Parathyroid adenoma (tissue), 2 donors: Measurements from ENCODE around the gene DHX57.
"Not testable (repeated sequence)": the region's sequence is repeated elsewhere in the genome, so short reads cannot be mapped to it uniquely, and the experiment has no call there.

Experiments used
- H2AFZ ChIP-seq: fragments of 300-600 bp; sonication (generic); one replicate; pipeline ENCODE4 v1.7.0; 2017; ENCODE audit warnings: antibody characterized with exemption, mild to moderate bottlenecking
- H3K27ac ChIP-seq: fragments of 300-600 bp; sonication (generic); one replicate; pipeline ENCODE4 v1.7.0; 2017
- H3K27me3 ChIP-seq: fragments of 300-600 bp; sonication (generic); one replicate; pipeline ENCODE4 v1.7.0; 2017; ENCODE audit warnings: low read length; ENCODE audit not compliant: control insufficient read depth, insufficient read depth
- H3K36me3 ChIP-seq: fragments of 300-600 bp; sonication (generic); one replicate; pipeline ENCODE4 v1.7.0; 2017; ENCODE audit warnings: low read length; ENCODE audit not compliant: control insufficient read depth, insufficient read depth
- H3K4me1 ChIP-seq: fragments of 300-600 bp; sonication (generic); one replicate; pipeline ENCODE4 v1.7.0; 2017; ENCODE audit warnings: control low read depth
- H3K4me2 ChIP-seq: fragments of 300-600 bp; sonication (generic); one replicate; pipeline ENCODE4 v1.7.0; 2017; ENCODE audit warnings: low read length
- H3K4me3 ChIP-seq: fragments of 300-600 bp; sonication (generic); one replicate; pipeline ENCODE4 v1.7.0; 2017; ENCODE audit warnings: low read depth, low read length
- H3K79me2 ChIP-seq: fragments of 300-600 bp; sonication (generic); one replicate; pipeline ENCODE4 v1.7.0; 2017; ENCODE audit warnings: control low read depth
- H3K9ac ChIP-seq: fragments of 300-600 bp; sonication (generic); one replicate; pipeline ENCODE4 v1.7.0; 2017; ENCODE audit warnings: mild to moderate bottlenecking
- H3K9me3 ChIP-seq: fragments of 300-600 bp; sonication (generic); one replicate; pipeline ENCODE4 v1.7.0; 2017; ENCODE audit warnings: low read length; ENCODE audit not compliant: control insufficient read depth
- TF ChIP-seq, protein P1 (sequence below): fragments of 300-600 bp; sonication (generic); IDR thresholded peaks from one replicate; pipeline ENCODE4 v1.7.0; 2017; ENCODE audit warnings: antibody characterized with exemption, mild to moderate bottlenecking
- donor health status: primary hyperparathyroidism.

Gene DHX57

DNA sequence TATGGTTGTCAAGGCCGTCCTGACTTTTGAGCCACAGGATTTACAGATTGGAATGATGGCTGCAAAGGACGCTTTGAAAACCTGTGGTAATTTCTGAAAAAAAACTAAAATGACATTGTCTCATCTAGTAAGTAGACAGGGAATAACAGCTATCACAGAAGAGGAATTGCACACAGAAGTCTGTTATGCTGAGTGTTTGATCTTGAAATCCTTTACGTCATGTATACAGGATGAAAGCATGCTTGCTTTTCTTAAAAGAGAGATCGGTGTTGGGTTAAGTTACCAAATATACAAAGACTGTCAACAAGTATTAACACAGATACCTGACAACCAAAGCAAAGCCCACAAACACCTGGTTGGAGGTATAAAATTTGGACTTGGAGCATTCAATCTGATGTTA lies 112.0 kb downstream of the DHX57 start:
- no peaks in the 10 kb centered on the region for H3K36me3 ChIP-seq
- H3K4me1 ChIP-seq, result no peaks in the 10 kb centered on the region
- no peaks in the 10 kb centered on the region for H3K27me3 ChIP-seq
- no peak overlapping the region for H3K4me3 ChIP-seq
- no peak overlapping the region for H2AFZ ChIP-seq
- no peaks in the 10 kb centered on the region for H3K79me2 ChIP-seq
- H3K9ac ChIP-seq, result no peak overlapping the region
- no peaks in the 10 kb centered on the region for H3K9me3 ChIP-seq
- no peak overlapping the region for H3K4me2 ChIP-seq
- H3K27ac ChIP-seq, result no peak overlapping the region
- TF ChIP-seq, protein P1, sequence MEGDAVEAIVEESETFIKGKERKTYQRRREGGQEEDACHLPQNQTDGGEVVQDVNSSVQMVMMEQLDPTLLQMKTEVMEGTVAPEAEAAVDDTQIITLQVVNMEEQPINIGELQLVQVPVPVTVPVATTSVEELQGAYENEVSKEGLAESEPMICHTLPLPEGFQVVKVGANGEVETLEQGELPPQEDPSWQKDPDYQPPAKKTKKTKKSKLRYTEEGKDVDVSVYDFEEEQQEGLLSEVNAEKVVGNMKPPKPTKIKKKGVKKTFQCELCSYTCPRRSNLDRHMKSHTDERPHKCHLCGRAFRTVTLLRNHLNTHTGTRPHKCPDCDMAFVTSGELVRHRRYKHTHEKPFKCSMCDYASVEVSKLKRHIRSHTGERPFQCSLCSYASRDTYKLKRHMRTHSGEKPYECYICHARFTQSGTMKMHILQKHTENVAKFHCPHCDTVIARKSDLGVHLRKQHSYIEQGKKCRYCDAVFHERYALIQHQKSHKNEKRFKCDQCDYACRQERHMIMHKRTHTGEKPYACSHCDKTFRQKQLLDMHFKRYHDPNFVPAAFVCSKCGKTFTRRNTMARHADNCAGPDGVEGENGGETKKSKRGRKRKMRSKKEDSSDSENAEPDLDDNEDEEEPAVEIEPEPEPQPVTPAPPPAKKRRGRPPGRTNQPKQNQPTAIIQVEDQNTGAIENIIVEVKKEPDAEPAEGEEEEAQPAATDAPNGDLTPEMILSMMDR, result no peak

DNA sequence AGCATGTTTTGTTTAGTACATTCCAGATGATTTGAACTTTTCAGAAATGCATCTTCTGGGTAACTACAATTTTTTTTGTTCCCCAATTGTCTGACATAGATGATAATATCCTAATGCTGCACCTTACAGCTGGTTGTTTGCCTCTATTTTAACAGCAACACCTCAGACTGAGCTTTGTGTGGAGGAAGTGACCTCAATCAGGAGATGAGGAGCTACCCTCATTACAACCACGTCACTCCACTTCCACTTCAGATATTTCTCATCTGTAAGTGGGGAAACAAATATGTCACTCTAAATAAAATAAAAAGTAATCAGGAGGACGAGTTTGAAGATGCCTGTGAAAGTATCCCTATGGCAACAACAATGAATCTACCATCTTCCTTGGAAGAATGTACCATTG lies 112.5 kb downstream of the DHX57 start:
- no peaks in the 10 kb centered on the region for H3K9me3 ChIP-seq
- H3K4me2 ChIP-seq, result no peak overlapping the region
- TF ChIP-seq, protein P1, result no peak
- H2AFZ ChIP-seq, result no peak overlapping the region
- no peak overlapping the region for H3K4me3 ChIP-seq
- no peaks in the 10 kb centered on the region for H3K4me1 ChIP-seq
- H3K36me3 ChIP-seq, result no peaks in the 10 kb centered on the region
- no peaks in the 10 kb centered on the region for H3K79me2 ChIP-seq
- H3K9ac ChIP-seq, result no peak overlapping the region
- no peak overlapping the region for H3K27ac ChIP-seq
- H3K27me3 ChIP-seq, result no peaks in the 10 kb centered on the region

DNA sequence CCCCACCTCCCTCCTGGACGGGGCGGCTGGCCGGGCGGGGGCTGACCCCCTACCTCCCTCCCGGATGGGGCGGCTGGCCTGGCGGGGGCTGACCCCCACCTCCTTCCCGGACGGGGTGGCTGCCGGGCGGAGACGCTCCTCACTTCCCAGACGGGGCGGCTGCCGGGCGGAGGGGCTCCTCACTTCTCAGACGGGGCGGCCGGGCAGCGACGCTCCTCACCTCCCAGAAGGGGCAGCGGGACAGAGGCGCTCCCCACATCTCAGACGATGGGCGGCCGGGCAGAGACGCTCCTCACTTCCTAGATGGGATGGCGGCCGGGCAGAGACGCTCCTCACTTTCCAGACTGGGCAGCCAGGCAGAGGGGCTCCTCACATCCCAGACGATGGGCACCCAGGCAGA lies 119.8 kb downstream of the DHX57 start:
- not testable (repeated sequence) for H3K36me3 ChIP-seq, H3K79me2 ChIP-seq, H3K27me3 ChIP-seq, H3K4me2 ChIP-seq, H3K9ac ChIP-seq, H3K4me3 ChIP-seq, H2AFZ ChIP-seq, H3K4me1 ChIP-seq, H3K27ac ChIP-seq, H3K9me3 ChIP-seq

DNA sequence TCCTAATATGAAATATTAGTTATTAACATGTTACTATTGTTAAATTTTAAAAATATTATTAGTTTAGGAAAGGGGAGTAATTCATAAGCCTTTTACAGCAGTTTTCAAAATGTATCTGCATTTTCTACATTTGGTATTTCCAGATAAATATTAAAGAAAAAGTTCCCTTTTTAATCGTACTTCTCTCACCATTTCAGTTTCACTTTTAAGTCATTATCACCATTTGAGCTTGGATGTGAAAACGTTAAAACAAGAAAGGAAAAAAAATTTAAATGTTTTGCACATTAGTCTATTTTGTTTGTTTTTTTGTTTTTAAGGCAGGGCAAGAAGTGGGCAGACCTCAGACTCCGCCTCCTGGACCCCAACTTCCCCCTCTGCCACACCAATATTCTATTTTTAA lies 121.2 kb downstream of the DHX57 start:
- H3K4me3 ChIP-seq, result no peak overlapping the region
- peak overlapping the region; percentile 47 for H2AFZ ChIP-seq
- H3K36me3 ChIP-seq, result no peaks in the 10 kb centered on the region
- peaks cover 6% of the 10 kb centered on the region for H3K79me2 ChIP-seq
- H3K4me2 ChIP-seq, result no peak overlapping the region
- no peaks in the 10 kb centered on the region for H3K27me3 ChIP-seq
- H3K9ac ChIP-seq, result no peak overlapping the region
- H3K4me1 ChIP-seq, result peaks cover 8% of the 10 kb centered on the region
- TF ChIP-seq, protein P1, result no peak
- H3K27ac ChIP-seq, result no peak overlapping the region
- no peaks in the 10 kb centered on the region for H3K9me3 ChIP-seq

- Histone ChIP-seq H3K4me1 (peaks cover 10% of the 10 kb centered on the region), H3K79me2 (peaks cover 8% of the 10 kb centered on the region), H3K9me3 (no peaks in the 10 kb centered on the region), H2AFZ (peak overlapping the region; percentile 47), H3K9ac (no peak overlapping the region), H3K36me3 (no peaks in the 10 kb centered on the region), H3K4me2 (no peak overlapping the region), H3K27me3 (no peaks in the 10 kb centered on the region), H3K4me3 (no peak overlapping the region), H3K27ac (no peak overlapping the region)
- TF ChIP-seq, protein P1, result no peak
Observed at GRCh38 chr2:38754049-38754448, 121.7 kb downstream of the DHX57 start.
